ENCODE measurements around the gene MDP1.

DNA sequence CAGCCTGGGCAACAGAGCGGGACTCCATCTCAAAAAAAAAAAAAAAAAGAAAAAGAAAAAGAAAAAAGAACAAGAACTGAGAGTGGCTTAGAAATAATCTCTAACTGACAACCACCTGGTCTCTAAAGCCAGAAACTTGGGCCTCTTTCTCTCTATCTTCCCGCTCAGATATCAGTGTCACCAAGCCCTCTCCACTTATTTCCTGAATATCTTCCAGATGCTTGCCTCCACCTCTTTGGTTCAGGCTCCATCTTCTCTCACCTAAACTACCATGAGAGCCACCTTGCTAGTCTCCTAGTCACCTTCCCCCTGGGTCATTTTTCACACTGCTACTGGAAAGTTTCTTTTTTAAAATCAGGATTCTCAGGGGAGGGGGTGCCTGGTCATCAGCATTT, 18.8 kb downstream of the MDP1 start:
- TF ChIP-seq POLR2AphosphoS5 (IDR thresholded peaks at IDR 0.05; ENCODE audit: low read depth, low read length) (no peak), POLR2A (IDR thresholded peaks at IDR 0.05; ENCODE audit: low read depth, low read length) (no peak)

All from GM12892 (cell line).